Cortex of kidney (tissue), 1 donor: ENCODE measurements around the gene SFI1.
"Not testable (repeated sequence)": the region's sequence is repeated elsewhere in the genome, so short reads cannot be mapped to it uniquely, and the experiment has no call there.

Experiments used
- DNase-seq: peaks from one replicate; lab custom pipeline; 2025; lab: John Stamatoyannopoulos, UW

Gene SFI1, protein sequence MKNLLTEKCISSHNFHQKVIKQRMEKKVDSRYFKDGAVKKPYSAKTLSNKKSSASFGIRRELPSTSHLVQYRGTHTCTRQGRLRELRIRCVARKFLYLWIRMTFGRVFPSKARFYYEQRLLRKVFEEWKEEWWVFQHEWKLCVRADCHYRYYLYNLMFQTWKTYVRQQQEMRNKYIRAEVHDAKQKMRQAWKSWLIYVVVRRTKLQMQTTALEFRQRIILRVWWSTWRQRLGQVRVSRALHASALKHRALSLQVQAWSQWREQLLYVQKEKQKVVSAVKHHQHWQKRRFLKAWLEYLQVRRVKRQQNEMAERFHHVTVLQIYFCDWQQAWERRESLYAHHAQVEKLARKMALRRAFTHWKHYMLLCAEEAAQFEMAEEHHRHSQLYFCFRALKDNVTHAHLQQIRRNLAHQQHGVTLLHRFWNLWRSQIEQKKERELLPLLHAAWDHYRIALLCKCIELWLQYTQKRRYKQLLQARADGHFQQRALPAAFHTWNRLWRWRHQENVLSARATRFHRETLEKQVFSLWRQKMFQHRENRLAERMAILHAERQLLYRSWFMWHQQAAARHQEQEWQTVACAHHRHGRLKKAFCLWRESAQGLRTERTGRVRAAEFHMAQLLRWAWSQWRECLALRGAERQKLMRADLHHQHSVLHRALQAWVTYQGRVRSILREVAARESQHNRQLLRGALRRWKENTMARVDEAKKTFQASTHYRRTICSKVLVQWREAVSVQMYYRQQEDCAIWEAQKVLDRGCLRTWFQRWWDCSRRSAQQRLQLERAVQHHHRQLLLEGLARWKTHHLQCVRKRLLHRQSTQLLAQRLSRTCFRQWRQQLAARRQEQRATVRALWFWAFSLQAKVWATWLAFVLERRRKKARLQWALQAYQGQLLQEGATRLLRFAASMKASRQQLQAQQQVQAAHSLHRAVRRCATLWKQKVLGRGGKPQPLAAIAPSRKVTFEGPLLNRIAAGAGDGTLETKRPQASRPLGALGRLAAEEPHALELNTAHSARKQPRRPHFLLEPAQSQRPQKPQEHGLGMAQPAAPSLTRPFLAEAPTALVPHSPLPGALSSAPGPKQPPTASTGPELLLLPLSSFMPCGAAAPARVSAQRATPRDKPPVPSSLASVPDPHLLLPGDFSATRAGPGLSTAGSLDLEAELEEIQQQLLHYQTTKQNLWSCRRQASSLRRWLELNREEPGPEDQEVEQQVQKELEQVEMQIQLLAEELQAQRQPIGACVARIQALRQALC

DNA sequence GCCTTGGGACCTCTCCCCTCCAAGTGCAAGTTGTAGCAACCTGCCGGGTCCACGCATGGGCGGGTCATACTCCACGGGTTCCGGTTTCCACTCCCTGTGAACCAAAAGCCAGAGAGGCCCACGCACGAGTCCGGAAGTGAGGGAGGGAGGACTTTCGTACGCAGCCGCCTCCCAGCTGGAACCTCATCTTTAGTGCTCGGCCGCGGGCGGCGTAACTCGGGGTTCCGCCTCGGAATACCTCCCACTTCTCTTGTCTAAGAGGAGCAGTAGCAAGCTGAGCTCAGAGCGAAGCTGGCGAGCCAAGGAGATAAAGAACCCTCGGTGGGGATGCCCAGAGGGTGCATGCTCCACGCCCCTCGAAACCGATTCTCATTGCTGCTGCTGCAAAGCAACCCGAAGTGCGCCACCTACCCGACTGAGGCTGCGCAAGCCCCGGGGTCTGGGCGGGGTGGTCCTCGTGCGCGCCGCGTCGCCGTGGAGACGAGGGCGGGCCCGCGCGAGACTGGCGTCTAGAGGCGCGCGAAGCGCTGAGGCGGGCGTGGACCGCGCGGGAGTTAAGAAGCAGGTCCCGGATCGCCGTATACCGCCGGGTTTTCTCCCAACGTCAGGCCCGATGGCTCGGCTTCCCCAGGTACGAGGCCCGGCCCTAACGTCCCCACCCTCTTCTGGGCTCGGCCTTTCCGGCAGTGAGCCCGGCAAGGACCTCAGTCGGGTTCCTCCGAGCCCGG, at the start of gene SFI1:
Gene SFI1, plus strand, starts transcription at position 530 of the 728 bp plus-strand sequence. CDS start 11,749 bp downstream, outside the sequence.
- DNase-seq: peak; percentile 36

DNA sequence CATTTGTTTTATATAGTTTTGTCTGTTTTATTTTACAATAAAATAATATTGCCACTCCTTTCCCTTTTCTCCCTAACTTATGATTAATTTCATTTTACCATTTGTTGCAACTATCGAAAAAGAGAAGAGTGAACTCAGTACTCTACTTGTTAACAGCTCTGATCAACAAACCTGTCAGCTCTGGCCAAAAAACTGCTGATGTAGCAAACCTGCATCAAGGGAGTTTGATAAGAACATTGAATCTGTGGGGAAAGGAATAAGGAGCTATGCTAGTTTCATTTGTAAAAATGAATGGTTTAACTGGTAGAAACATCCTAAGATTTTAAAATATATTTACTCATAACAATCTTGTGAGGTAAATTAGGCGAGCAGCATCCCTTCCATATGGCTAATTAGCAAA, 49.6 kb upstream of the SFI1 start:
- DNase-seq: no peak

DNA sequence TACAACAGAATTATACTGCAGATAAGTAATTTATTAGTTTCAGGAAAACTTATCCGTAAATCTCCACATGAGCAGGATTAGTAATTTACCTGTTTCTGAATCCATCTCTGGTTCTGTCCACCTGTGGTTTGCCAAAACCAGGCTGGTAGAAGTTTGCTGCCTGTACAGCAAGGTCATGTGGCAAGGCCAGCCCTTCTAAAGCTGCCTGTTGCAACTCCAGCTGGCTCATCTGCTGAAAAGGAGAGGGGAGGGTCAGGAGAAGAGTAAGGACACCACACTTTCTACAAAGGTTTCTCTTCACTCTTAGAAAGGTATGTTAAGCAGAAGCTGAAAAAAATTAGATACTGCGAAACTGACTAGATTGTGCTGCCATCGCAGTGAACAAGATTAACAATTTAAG, 49.0 kb upstream of the SFI1 start:
- no peak for DNase-seq

DNA sequence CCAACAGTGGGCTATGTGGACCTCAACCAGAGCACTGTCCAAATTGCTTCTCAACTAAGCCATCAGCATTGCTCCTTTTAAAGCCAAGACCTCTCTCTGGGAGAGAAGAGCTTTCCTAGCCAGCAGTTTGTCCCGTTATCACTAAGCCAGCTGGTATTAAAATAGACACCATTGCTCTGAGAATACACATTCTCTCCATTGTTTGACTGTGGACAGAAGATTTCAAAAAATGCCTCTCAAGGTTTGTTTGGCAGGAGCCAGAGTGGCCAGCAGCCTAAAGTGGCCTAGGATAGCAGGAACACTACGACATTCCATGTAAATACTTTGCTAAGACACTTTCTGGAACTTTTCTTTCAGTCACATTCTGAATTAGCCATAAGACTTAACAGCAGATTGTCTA, 48.0 kb upstream of the SFI1 start:
- DNase-seq: no peak

DNA sequence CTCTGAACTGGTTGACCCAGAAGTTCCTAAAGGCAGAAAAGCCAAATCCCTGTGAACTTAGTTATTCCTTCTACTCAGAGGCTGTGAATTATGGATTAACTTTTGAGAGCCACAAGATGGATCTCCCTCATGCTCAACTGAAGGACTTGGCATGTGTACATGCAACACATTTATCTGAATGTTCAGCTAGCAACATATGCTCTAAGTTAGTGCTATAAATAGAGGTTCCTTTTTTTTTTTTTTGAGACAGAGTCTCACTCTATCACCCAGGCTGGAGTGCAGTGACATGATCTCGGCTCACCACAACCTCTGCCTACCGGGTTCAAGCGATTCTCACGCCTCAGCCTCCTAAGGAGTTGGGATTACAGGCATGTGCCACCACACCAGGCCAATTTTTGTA, 46.8 kb upstream of the SFI1 start:
- DNase-seq: no peak

DNA sequence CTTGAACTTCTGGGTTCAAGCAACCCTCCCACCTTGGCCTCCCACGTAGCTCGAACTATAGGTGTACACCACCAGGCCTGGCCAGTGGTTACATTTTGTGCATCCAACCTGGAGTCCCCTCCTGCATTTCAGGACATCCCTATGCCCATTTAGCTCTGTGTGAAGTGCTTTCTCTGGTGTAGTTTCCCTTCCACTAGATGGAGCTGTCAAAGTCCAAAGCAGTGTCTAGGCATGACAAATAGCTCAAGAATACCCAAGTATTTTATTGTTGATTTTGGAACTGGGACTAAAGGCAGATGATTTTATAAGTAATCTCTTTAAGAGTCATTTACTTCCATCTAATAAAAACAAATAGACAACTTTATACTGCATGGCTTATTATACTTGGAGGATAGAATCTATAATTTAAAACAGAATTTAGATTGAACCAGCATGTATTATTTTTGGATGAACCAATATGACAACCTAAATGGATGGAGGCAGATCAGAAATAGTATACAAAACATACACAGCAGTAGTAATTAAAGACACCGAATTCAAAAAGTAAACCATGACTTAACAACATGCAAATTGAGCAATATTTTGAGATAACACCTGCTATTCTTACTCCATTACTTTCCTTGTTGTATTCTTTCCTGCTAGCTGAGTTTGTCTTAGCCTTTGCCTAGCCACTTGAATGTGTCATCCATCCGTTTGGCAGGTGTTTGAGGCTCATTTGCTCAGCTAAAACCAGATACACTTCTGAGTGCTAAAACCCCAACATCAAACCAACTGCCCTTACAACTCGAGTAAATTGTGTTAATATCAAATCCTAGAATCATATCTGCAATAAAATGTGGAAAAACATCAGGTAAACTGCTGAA, 44.4 kb upstream of the SFI1 start:
- DNase-seq: no peak

DNA sequence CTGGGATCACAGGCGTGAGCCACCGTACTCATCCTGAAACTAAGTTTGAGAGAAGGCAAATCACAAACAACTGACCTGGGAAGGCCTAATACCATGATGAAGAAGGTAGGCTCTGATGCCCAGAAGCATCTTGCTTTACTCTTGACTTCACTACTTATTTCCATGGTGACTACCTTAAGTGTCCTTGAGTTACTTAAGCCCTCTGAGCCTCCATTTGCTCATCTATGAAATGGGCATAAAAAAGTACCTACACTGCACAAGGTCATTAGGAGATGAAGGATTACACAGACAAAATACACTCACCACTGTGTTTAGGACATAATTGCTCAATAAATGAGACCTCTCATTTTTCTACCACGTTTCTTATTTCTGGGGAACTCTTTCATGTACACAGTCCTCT, 34.6 kb upstream of the SFI1 start:
- DNase-seq: no peak

DNA sequence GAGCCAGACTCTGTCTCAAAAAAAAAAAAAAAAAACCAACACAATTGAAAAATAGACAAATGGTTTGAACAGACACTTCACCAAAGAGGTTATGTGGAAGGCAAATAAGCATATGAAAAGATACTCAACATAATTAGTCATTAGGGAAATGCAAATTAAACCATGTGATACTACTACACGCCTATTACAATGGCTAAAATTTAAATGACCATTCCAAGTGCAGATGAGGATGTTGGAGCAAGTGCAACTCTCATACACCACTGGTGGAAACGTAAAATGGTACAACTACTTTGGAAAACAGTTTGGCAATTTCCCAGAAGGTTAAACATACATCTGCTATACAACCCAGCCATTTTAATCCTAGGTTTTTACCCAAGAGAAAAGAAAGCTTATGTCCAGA, 31.0 kb upstream of the SFI1 start:
- no peak for DNase-seq

DNA sequence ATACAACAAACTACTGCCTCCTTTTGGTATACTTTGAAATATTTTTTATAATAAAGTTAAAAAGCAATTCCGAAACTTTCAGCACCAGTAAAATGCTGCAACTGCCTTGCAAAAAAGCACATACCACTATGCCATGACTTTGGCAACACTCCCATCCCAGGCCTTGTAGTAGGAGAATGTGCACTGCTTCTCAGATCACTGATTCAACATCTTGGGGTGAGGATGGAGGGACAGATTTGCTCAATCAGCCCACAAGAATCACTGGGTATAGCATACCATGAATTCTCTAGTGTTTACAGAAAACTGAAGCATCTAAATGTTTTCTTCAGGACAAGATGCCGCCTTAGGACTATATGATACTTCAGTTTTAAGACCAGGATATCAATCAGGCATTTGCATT, 21.6 kb upstream of the SFI1 start:
- DNase-seq: no peak

DNA sequence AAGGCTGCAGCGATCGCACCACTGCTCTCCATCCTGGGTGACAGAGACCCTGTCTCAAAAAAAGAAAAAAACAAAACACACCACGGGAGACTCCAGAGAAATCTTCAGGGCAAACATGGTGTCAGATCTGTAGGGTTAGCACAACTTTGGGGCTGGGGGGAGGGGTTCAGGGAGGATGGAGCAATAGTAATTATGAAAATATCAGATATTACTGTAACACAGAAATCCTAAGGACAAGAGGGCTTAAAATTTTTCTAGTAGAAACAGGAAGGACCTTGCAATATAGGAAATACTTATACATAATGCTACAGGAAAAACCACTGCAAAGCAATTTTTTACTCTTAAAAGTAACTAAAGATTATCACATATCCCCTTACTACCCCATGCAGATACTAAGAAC, 20.5 kb upstream of the SFI1 start:
- no peak for DNase-seq

GRCh38 chr22:31477329-31477728, 19.0 kb upstream of the SFI1 start:
- no peak for DNase-seq

- DNase-seq: no peak
These were observed 15.2 kb upstream of the SFI1 start for GRCh38 chr22:31481129-31481528.

DNA sequence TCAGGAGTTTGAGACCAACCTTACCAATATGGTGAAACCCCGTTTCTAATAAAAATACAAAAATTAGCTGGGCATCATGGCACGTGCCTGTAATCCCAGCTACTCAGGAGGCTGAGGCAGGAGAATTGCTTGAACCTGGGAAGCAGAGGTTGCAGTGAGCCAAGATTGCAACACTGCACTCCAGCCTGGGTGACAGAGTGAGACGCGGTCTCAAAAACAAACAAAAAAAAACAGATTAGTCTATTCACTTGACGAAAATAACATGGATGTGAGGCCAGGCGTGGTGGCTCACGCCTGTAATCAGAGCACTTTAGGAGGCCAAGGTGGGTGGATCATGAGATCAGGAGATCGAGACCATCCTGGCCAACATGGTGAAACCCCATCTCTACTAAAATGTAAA, 13.9 kb upstream of the SFI1 start:
- DNase-seq: not testable (repeated sequence)

- DNase-seq: not testable (repeated sequence)
These were observed 10.0 kb upstream of the SFI1 start for GRCh38 chr22:31486369-31486768.

DNA sequence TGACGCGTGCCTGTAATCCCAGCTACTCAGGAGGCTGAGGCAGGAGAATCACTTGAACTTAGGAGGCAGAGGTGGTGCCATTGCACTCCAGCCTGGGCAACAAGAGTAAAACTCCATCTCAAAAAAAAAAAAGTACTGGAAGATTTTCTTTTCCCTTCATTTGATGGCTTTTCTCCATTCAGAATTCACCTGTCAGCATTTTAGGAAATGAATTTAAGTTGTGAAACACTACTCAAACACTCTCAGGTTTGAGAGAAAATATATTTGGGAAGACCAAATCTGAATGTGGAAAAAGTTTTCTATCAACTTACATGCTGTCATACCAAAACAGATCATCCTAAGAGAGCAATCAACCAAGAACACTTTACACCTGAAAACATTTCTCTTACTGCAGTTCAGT, 9.4 kb upstream of the SFI1 start:
- no peak for DNase-seq

- no peak for DNase-seq
These were observed 7.9 kb upstream of the SFI1 start for GRCh38 chr22:31488346-31488883.

DNA sequence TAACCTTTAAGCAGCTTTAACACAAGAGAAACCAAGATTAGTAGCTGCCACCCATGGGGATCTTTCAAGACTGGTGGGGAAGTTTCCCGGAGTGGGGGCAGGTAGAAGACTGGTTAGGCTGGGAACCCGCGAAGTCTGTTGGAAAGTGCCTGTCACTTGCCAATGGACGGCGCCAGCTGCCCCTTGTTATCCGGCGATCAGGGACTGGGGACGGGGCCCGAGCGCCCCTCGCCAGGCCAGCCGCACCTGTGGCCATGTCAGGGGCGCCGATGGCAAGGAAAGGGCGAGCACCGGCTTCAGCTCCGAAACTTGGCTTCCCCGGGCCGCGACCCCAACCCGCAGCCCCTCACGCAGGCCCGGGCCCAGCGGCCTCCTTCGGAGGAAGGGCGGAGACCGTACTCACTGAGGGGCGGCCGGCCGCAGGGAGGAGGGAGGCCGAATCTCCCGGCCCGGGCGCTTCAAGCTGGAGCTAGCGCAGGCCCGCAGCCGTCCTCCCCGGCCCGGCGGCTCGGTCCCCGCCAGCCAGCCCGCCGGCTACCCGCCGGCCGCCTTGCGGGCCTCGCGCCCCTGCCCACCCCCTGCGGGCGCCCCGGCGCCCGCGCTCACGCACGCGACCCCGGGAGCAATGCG, 7.2 kb upstream of the SFI1 start:
- DNase-seq: no peak

DNA sequence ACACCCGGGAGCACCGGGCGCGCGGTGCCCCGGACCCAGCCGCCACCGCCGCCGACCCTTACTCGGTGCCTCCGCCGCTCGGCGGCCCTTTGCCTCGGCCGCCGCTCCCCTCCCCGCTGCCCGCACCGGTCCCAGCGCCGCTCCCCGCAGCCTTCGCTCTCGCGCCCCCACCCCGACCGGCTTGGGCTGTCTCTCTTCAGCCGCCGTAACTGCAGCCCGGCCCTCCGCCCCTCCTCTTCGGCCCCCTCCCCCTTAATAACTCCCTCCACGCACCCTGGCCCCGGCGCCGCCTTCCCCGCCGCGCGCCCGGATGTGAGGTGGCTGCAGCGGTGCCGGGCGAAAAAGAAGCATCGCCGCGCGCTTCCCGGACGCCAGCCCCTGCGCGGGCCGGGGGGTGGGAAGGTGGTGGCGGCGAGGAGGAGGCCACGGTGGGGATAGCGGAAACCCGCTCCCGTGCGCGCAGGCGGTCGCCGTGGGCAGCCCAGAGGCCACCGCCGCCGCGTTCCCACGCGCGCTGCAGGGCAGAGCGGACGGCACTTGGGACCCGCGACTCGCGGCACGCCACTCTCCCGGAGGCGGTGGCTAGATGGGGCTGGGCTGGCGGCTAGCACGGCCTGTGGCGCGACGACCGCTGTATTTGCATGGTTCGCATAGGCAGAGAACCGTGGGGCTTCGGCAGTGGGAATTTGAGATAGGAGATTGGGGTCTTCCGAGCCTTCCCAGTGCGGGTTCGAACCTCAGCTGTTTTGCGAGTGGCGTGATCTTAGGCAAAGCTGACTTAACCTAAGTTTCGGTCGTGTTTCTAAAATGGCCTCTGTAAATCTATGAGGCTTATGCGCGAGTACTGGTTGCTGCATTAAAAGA, 6.5 kb upstream of the SFI1 start, which contains the start of gene EIF4ENIF1:
Gene EIF4ENIF1, minus strand, starts transcription at position 211 of the 864 bp plus-strand sequence. CDS start 1,124 bp downstream, outside the sequence.
- DNase-seq: peak; percentile 49

- DNase-seq: no peak
These were observed 5.8 kb upstream of the SFI1 start for GRCh38 chr22:31490496-31490925.
